Caco-2 (cell line): Measurements from ENCODE around the gene STAP1. TPM values are rescaled to one million over a fixed set of nuclear protein-coding genes. Genes with fewer than 3 reads are reported as not detected.
"Not testable (repeated sequence)": the region's sequence is repeated elsewhere in the genome, so short reads cannot be mapped to it uniquely, and the experiment has no call there.

Source experiments
- BruUV-seq: library from RNA; stranded (reverse); fragments of 400-500 nt; replicated peaks from 2 replicates; lab custom pipeline; 2021; lab: Mats Ljungman, UMichigan
- CTCF ChIA-PET: fragments of 300-600 bp; sonication (Branson Sonifier 250); formaldehyde crosslinking; loops from one replicate; lab custom pipeline; 2022; ENCODE audit warnings: antibody characterized with exemption; lab: Charles Lee
- POLR2A ChIA-PET: fragments of 300-600 bp; sonication (Branson Sonifier 250); formaldehyde crosslinking; loops from one replicate; lab custom pipeline; 2022; ENCODE audit warnings: antibody characterized with exemption; lab: Charles Lee
- DNase-seq, 2 experiments: peaks; one replicate each; pipeline versions ENCODE4 v3.0.0 to v3.0.0-alpha.2; 2020 to 2022
- H3K27me3 ChIP-seq: replicated peaks from 2 replicates; pipeline ENCODE4 v1.6.0; 2011; ENCODE audit warnings: low read length; ENCODE audit not compliant: control insufficient read depth, insufficient read depth
- H3K36me3 ChIP-seq: 2 replicates; pipeline ENCODE4 v1.5.1; 2011; ENCODE audit warnings: low read length; ENCODE audit not compliant: control insufficient read depth, insufficient read depth
- H3K4me1 ChIP-seq: fragments of 250-450 bp; sonication (Bioruptor Pico); 2 replicates; pipeline ENCODE4 v1.5.1; 2020; ENCODE audit warnings: mild to moderate bottlenecking
- H3K4me3 ChIP-seq: 2 replicates; pipeline ENCODE4 v1.5.1; 2011; ENCODE audit warnings: low read depth, mild to moderate bottlenecking, control low read depth, low read length
- H3K9me3 ChIP-seq: fragments of 250-450 bp; sonication (Bioruptor Pico); 2 replicates; pipeline ENCODE4 v1.5.1; 2020; ENCODE audit warnings: mild to moderate bottlenecking, moderate library complexity
- H3K27ac Mint-ChIP-seq: one replicate; pipeline ENCODE4 v1.8.0; 2022; ENCODE audit warnings: mixed read lengths; ENCODE audit not compliant: unreplicated experiment
- H3K27me3 Mint-ChIP-seq: one replicate; pipeline ENCODE4 v1.8.0; 2022; ENCODE audit warnings: mixed read lengths; ENCODE audit not compliant: insufficient read depth, unreplicated experiment
- H3K36me3 Mint-ChIP-seq: one replicate; pipeline ENCODE4 v1.8.0; 2022; ENCODE audit warnings: mild to moderate bottlenecking, mixed read lengths; ENCODE audit not compliant: insufficient read depth, unreplicated experiment
- H3K4me1 Mint-ChIP-seq: one replicate; pipeline ENCODE4 v1.8.0; 2022; ENCODE audit warnings: low read depth, mixed read lengths; ENCODE audit not compliant: unreplicated experiment
- H3K4me3 Mint-ChIP-seq: one replicate; pipeline ENCODE4 v1.8.0; 2022; ENCODE audit warnings: mild to moderate bottlenecking, moderate library complexity, mixed read lengths; ENCODE audit not compliant: unreplicated experiment
- H3K9me3 Mint-ChIP-seq: one replicate; pipeline ENCODE4 v1.8.0; 2022; ENCODE audit warnings: mixed read lengths; ENCODE audit not compliant: unreplicated experiment
- intact Hi-C: fragments of 100-400 bp; cut with micrococcal nuclease; formaldehyde crosslinking; loops from one replicate; pipeline ENCODE4 v1.10.0; 2022; ENCODE audit not compliant: unreplicated experiment
- total RNA-seq: library from RNA; stranded (reverse); gene quantifications from 2 replicates; pipeline ENCODE4 v1.2.3, GENCODE V29; 2022
- TF ChIP-seq, protein P1 (sequence below), 2 experiments: fragments of 200-600 bp in 1 of 2; IDR thresholded peaks; 1 replicate in 1 of 2; 2 replicates in 1 of 2; pipeline versions ENCODE4 v1.5.1 to v1.8.0; 2011 to 2022; ENCODE audit warnings: antibody characterized with exemption in 1 of 2, control low read depth in 1 of 2, inconsistent platforms in 1 of 2, low read depth in 1 of 2, low read length in 1 of 2, mild to moderate bottlenecking in 1 of 2, moderate library complexity in 1 of 2; ENCODE audit not compliant: insufficient read depth in 1 of 2, severe bottlenecking in 1 of 2, unreplicated experiment in 1 of 2

Gene STAP1
- total RNA-seq, 1 experiment from 2014 or later = not detected

DNA sequence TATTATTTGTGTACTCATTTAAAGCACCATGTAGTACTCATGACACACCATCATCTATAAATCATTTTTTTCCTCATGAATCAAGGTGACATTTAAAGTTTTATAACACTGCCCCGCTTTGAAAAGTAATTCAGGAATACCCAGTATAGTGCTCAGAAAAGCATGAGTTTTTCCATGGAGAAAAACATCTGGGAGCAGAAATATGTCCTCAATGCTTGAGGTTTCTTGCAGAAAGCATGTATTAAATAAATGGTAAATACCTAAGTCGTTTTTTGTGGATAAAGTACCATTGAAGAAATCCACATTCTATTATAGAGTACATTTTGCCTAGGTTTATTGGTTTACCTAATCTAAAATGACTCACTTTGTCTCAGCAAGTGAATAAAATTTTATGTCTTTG is 76.2 kb downstream of the STAP1 start:
- Histone ChIP-seq H3K27me3 (no peaks in the 10 kb centered on the region), H3K36me3 (peaks cover 3% of the 10 kb centered on the region; the same call in 1 of the 2 replicates), H3K9me3 (no peaks in the 10 kb centered on the region), H3K4me3 (no peak overlapping the region), H3K4me1 (no peaks in the 10 kb centered on the region)
- TF ChIP-seq, protein P1, sequence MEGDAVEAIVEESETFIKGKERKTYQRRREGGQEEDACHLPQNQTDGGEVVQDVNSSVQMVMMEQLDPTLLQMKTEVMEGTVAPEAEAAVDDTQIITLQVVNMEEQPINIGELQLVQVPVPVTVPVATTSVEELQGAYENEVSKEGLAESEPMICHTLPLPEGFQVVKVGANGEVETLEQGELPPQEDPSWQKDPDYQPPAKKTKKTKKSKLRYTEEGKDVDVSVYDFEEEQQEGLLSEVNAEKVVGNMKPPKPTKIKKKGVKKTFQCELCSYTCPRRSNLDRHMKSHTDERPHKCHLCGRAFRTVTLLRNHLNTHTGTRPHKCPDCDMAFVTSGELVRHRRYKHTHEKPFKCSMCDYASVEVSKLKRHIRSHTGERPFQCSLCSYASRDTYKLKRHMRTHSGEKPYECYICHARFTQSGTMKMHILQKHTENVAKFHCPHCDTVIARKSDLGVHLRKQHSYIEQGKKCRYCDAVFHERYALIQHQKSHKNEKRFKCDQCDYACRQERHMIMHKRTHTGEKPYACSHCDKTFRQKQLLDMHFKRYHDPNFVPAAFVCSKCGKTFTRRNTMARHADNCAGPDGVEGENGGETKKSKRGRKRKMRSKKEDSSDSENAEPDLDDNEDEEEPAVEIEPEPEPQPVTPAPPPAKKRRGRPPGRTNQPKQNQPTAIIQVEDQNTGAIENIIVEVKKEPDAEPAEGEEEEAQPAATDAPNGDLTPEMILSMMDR (IDR thresholded peaks at IDR 0.05; ENCODE audit: insufficient read depth in 1 of 2, low read depth in 1 of 2, low read length in 1 of 2, severe bottlenecking in 1 of 2, unreplicated experiment in 1 of 2) = no peak
- no peak for DNase-seq
- BruUV-seq = no TSS peak
- H3K36me3 Mint-ChIP-seq = peaks cover 41% of the 10 kb centered on the region
- ChIA-PET CTCF (no interaction called here), POLR2A (no interaction called here)
- no peaks in the 10 kb centered on the region for H3K4me1 Mint-ChIP-seq
- H3K27me3 Mint-ChIP-seq = no peaks in the 10 kb centered on the region
- H3K9me3 Mint-ChIP-seq = no peaks in the 10 kb centered on the region
- no peak overlapping the region for H3K4me3 Mint-ChIP-seq
- intact Hi-C loops = loop anchor here (5.0 kb wide), 1 partner anchor 87 kb away; the partner anchor contains the start of gene CENPC
- no peak overlapping the region for H3K27ac Mint-ChIP-seq

DNA sequence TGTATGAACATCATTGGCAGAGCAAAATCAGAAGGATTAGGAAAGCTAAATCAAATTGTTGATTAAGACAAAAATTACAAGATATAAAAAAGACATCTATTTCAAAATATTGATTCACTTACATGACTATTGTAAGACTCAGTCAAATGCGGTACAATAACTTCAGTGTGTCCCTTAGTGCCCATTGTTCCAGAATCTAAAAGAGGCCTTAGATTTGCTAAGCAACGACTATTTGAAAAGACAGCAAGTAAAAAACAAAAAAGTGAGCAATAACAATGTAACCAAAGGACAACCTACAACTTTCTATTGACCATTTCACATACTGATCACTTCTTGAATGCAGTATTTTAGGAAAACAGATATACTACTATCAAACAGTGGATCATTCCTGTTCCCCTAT is 76.8 kb downstream of the STAP1 start:
- peaks cover 41% of the 10 kb centered on the region for H3K36me3 Mint-ChIP-seq
- H3K4me1 Mint-ChIP-seq = no peaks in the 10 kb centered on the region
- intact Hi-C loops = no loop called here
- no peak for DNase-seq
- TF ChIP-seq, protein P1 (IDR thresholded peaks at IDR 0.05; ENCODE audit: insufficient read depth in 1 of 2, low read depth in 1 of 2, low read length in 1 of 2, severe bottlenecking in 1 of 2, unreplicated experiment in 1 of 2) = no peak
- no peak overlapping the region for H3K4me3 Mint-ChIP-seq
- H3K9me3 Mint-ChIP-seq = no peaks in the 10 kb centered on the region
- H3K27me3 ChIP-seq = no peaks in the 10 kb centered on the region
- POLR2A ChIA-PET = no interaction called here
- CTCF ChIA-PET = no interaction called here
- H3K4me3 ChIP-seq = no peak overlapping the region
- H3K27me3 Mint-ChIP-seq = no peaks in the 10 kb centered on the region
- H3K9me3 ChIP-seq = no peaks in the 10 kb centered on the region
- BruUV-seq = no TSS peak
- H3K4me1 ChIP-seq = no peaks in the 10 kb centered on the region
- peaks cover 3% of the 10 kb centered on the region; the same call in 1 of the 2 replicates for H3K36me3 ChIP-seq
- no peak overlapping the region for H3K27ac Mint-ChIP-seq

DNA sequence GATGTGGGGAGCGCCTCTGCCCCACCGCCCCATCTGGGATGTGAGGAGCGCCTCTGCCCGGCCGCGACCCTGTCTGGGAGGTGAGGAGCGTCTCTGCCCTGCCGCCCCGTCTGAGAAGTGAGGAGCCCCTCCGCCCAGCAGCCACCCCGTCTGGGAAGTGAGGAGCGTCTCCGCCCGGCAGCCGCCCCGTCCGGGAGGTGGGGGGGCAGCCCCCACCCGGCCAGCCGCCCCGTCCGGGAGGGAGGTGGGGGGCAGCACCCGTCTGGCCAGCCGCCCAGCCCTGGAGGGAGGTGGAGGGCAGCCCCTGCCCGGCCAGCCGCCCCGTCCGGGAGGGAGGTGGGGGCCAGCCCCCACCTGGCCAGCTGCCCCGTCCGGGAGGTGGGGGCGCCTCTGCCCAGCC is 78.5 kb downstream of the STAP1 start:
- peaks cover 43% of the 10 kb centered on the region for H3K36me3 Mint-ChIP-seq
- H3K27me3 ChIP-seq, BruUV-seq, H3K4me1 ChIP-seq, H3K27ac Mint-ChIP-seq, POLR2A ChIA-PET, DNase-seq, H3K4me1 Mint-ChIP-seq, H3K27me3 Mint-ChIP-seq, H3K9me3 ChIP-seq, H3K36me3 ChIP-seq, CTCF ChIA-PET, H3K4me3 Mint-ChIP-seq, H3K9me3 Mint-ChIP-seq, H3K4me3 ChIP-seq, intact Hi-C loops: not testable (repeated sequence)

DNA sequence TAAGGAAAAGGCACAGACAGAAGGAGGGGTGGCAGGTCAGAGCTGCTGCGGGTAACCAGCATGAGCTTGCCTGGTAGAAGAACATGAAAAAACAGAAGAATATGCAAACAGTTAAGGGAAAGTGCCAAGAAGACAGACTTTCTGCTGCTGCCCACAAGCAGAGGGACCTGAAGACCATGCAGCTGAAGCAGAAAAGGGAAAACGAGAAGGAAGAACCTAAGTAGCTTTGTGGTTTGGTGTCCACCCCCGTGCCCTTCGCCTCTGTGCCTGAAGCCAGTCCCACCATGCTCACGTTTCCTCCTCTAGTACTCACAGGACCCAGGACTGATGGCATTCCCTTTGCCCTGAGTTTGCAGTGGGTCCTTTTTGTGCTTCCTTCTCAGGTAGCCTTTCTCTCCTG is 79.6 kb downstream of the STAP1 start:
- no peaks in the 10 kb centered on the region for H3K27me3 ChIP-seq
- Mint-ChIP-seq H3K4me3 (no peak overlapping the region), H3K9me3 (no peaks in the 10 kb centered on the region), H3K27ac (no peak overlapping the region), H3K4me1 (no peaks in the 10 kb centered on the region), H3K36me3 (peaks cover 48% of the 10 kb centered on the region), H3K27me3 (no peaks in the 10 kb centered on the region)
- DNase-seq = no peak
- ChIA-PET CTCF (no interaction called here), POLR2A (no interaction called here)
- H3K4me3 ChIP-seq = no peak overlapping the region
- H3K9me3 ChIP-seq = no peaks in the 10 kb centered on the region
- peaks cover 3% of the 10 kb centered on the region; the same call in 1 of the 2 replicates for H3K36me3 ChIP-seq
- TF ChIP-seq, protein P1 (IDR thresholded peaks at IDR 0.05; ENCODE audit: insufficient read depth in 1 of 2, low read depth in 1 of 2, low read length in 1 of 2, severe bottlenecking in 1 of 2, unreplicated experiment in 1 of 2) = no peak
- H3K4me1 ChIP-seq = no peaks in the 10 kb centered on the region
- intact Hi-C loops = no loop called here
- no TSS peak for BruUV-seq
